Frontal cortex (tissue), 4 donors: ENCODE measurements around the gene CDK6. TPM values are rescaled to one million over a fixed set of nuclear protein-coding genes. Genes with fewer than 3 reads are reported as not detected.
"Not testable (repeated sequence)": the region's sequence is repeated elsewhere in the genome, so short reads cannot be mapped to it uniquely, and the experiment has no call there.

Source experiments
- DNase-seq, 2 donors: peaks; one replicate each; pipeline ENCODE4 v3.0.0; 2012; ENCODE audit warnings: low spot score in 2 of 2
- FAIRE-seq: peaks from 2 replicates; lab custom pipeline; 2012; peaks lifted over from hg19 to GRCh38; lab: Jason Lieb, UNC
- total RNA-seq: library from RNA; depleted of rRNA; stranded (reverse); fragments of >200 nt; gene quantifications from one replicate; pipeline ENCODE4 v1.2.3, GENCODE V29; 2014
- donor health status: control.
- donor health status: control.
- donor health status: control.

CDK6 gene
- total RNA-seq, 1 donor from 2014 or later = 10.2 TPM

DNA sequence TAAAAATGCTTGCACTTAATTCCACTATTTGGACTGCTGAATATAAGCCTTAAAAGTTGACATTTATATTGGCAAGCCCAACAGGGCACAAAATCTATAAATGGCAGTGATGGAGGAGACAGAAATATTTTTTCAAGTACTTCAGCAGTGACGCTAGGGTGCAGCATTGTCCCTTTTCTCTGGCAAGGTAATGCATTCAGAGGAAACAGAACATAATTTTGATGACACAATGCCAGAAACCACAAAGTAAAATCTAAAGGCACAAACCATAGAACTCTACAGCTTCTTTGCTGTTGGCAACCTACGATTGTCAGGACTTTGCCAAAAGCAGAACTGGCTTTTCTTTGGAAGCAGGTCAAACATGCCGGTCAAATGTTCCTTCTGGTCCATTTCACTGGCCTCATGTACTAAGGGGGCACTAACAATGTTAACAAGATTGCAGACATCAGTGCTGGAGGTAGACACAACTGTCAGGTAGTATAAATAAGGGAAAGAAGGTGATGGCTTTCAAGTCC lies 215.3 kb downstream of the CDK6 start:
- DNase-seq (no peak), FAIRE-seq (peak; percentile 3)

DNA sequence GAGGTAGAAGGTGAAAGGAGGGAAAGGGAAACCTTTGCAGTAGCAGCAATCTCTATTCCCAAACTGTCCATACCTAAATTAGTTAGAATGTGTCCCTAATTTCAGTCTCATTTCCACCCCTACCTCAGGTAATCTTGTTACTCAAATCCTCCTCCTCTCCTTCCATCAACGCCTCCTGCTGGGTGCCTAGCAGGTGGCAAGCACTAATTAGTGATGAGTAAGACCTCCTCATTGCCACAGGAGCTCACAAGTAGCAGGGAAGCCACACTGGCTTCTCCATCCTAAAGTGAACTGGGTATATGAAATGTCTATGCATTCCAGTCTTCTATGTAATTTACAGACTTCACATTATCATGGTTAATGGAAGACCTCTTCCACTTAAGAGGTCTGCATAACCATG lies 220.5 kb downstream of the CDK6 start:
- DNase-seq = no peak
- FAIRE-seq = no peak

DNA sequence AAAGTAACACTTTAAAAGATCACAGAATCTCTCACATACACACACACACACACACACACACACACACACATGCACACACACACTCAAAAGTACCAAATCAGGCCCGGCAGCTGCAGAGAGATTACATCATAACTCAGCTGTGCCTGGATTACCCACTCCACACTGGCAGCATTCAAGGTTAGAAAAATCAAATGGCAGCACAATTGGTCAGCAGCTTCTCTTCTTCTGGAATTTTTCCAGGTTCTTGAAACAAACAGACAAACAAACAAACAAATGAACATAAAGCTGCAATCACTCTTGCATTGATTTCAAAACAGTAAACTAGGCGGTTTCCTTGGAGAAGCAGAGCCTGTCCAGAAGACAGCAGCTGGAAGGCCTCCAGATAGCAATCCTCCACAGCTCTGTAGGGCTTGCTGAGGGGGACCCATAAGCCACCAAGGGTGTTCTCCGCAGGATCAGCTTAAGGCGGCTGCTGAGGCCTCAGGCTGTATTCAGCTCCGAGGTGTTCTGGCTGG lies 221.7 kb downstream of the CDK6 start:
- peak; percentile 13 for FAIRE-seq
- no peak for DNase-seq

DNA sequence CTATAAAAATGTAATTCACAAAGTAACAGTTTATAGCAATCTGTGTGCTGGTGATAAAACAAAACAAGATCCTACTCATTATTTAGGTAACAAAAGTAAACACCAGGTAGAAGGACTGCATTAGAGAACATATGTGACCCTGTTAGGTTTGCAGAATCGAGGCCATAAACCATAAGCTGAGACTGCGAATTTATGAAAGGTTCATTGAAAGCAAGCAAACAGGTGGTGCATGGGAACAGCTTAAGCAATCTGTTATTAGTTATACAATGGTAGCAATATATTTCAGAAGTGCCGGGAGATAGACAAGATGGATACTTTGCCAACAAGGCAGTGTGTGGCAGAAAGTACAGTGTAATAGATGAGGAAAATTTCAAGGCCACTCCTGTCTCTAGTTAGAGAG lies 222.7 kb downstream of the CDK6 start:
- FAIRE-seq (no peak), DNase-seq (no peak)

DNA sequence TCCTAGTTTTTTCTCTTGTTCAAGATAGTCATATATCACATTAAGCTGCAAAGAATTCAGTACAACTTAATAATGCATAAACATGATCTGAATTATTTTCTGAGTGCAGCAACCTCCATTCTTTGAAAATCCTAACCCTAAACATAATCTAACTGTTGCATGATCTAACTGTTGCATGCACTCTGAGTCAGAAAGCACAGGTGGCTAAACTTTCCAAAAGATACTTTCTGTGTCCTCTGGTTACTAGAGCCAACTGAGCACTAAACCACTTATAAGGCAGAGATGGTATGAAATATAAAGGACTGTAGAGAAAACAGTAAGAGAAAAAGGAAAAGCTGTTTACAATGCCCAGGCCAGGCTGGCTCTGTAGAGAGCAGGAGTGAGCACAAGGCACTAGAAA lies 223.2 kb downstream of the CDK6 start:
- FAIRE-seq = no peak

DNA sequence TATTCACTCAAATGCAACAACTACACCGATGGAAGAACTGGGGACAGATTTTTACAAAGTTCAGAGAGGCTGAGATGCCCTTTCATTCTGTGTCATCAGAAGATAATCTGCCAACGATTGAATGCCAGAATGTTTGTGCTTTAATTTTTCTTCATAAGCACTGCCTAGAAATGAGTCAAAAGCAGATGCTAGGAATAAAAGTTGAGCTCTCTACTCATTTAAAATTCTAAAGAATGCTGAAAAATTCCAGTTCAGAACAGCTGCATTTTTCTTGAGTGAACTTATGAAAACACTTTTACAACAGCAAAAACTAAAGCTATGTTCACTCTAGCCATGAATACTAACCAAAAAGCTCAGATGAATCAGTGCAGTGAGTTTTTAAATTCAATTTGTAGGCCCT lies 223.9 kb downstream of the CDK6 start:
- no peak for DNase-seq
- FAIRE-seq = no peak

More for the DNA sequence above, 223.2 kb downstream of the CDK6 start:
- no peak for DNase-seq

DNA sequence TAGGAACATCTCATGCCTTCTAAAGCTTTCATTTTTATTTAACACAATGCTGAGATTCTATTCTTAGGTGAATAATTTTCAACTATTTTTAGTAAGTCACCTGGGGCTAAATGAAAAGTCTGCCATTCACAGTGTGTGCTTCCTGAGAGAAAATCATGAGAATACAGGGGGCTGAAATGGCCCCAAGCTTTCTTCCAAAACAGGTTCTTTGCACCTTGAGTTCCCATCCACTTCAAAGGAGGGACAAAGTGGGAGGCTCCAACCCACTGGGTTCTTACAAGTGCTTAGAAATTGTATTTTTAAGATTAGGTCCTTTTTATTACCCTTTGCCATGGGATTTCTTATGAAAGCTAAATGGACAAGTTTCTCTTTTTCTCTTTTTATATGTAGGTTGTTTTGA lies 224.6 kb downstream of the CDK6 start:
- DNase-seq (no peak), FAIRE-seq (no peak)

DNA sequence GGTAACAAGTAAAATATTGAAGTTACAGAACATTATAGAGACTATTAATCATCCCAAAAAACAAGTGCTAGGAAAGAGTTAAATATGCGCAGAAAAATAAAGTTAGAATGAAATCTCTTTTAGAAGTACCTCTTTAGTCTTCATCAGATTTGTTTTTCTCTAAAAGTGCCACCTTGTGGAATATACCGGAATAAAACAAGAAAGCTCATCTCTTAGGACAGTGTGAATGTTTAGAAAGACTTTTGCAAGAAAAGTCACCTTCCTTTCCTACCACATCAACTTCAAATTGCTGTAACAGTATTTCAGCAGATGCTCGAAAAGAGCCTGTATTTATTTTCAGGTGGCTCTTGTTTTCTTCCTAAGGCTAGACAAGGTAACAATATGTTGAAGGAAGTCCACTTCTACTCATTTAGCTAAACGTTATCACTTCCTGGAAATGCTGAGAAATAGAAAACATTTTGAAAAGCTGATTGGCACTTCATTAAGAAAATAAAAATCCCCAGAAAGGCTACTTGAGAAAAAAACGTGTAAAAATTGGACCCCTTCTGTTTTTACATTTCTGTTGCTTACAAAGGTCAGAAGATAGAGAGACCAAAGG lies 226.4 kb downstream of the CDK6 start:
- DNase-seq (no peak), FAIRE-seq (peak; percentile 66)

DNA sequence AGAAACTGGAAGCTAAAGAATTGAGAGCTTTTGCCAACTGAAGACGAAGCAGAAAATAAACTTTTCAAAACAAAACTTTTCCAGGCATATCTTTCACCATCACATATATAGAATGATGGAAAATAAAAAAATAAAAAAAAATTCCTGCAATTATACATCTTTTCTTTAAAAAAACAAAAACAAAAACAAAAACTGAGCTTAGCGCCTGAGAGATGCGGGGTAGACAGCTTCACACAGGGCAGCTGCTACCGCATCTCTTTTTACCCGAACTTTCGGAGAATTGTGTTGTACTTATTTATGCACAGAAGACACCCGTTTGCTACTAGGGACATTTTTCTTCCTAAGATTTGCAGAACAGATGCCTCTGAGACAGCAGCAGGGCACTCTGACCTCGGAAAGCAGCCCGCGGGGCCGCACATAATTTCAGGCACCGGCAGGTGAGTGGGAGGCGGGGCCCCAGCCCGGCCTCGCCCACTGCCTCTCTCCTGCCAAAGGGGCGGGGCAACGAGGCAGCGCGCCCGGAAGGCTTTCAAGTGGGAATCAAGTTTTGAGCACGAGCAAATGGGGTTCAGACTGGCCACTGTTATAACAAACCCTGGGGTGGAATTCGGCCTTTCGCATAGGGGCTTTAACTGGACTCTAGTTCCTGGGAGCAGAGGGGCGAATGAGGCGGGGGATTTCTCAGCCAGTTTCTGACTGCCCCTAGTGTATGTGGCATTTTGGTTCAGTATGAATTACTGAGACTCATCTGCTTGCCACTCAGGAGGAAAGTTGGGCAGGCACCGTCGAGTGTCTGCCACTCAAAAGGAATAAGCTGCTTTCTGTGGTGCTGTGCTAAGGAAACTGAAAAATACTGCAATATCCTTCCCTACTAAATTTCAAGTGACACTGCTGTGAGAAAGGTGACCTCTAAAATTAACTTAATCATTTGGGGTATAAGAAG lies 227.7 kb downstream of the CDK6 start:
- FAIRE-seq (no peak), DNase-seq (no peak)

DNA sequence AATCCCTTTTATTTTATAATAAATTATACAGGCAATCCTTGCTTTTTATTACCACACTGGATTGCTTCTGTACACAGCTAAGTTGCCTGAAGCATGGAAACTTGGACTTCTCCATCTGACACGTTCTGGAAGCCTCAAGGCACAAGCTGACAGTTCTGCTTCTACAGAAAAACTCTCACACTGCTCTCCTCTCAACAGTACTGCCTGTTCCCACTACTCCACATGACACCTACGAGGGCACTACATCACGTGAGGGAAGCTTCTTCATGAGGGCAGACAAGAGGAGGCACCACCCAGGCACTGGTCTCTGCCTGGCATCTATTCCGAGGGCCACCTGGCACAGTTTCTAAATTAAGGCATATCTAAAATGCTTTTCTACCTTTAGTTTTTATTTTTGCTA lies 229.4 kb downstream of the CDK6 start:
- FAIRE-seq = no peak
- no peak for DNase-seq

DNA sequence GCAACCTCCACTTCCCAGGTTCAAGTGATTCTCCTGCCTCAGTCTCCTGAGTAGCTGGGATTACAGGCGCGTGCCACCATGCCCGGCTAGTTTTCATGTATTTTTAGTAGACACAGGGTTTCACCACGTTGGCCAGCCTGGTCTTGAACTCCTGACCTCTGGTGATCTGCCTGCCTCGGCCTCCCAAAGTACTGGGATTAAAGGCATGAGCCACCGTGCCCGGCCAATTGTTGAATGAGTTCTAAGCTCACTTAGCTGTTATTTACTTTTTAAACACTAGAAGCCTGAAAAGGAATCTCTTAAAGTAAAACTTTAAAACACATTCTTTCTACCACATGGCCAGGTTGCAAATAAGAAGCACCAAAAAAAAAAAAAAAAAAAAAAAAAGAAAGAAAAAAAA lies 231.9 kb downstream of the CDK6 start:
- not testable (repeated sequence) for FAIRE-seq, DNase-seq

DNA sequence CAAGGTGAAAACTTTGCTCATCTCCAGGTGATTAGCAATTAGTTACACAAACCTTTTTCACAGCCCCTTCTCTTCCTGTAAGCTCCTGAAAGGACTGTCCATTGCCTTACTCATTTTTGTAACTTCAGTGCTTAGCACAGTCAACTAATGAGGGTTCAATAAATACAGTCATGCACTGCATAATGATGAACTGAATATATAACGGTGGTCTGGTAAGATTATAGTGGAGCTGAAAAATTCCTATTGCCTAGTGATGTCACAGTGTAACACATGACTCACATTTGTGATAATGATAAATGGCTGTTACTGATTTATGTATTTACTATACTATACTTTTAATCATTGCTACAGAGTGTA lies 233.3 kb downstream of the CDK6 start:
- no peak for DNase-seq
- FAIRE-seq = no peak

DNA sequence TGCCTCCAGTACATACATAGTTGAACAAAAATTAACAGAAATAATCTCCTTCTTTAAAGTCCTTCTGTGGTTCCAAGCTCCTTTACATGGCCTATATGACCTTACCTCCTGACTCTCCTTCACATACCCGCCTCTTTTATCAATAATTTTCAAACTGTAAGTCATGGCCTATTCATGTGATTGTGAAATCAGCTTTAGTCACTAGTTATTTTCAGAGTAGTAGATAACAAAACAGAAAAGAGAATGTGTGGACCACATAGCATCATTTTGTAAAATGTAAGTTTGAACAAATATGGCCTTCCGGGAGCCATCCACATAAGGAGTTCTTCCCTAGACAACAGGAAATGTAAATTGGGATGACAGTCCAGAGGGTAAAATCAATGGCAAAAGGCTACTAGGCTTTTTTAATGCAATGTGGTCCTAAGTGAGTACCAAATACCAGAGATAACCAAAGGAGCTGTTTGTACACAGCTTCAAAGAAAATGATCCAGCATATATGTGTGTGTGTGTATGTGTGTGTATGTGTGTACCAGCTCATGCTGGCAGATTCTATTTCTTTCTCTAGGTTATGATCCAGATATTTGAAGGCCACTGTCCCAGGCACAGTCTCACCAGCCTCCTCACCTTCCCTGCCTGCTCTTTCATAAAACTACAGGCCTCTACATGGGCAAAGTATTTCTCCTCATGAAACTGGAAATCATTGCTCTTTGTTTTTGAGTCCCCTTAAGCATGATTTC lies 233.9 kb downstream of the CDK6 start:
- DNase-seq (no peak), FAIRE-seq (no peak)

DNA sequence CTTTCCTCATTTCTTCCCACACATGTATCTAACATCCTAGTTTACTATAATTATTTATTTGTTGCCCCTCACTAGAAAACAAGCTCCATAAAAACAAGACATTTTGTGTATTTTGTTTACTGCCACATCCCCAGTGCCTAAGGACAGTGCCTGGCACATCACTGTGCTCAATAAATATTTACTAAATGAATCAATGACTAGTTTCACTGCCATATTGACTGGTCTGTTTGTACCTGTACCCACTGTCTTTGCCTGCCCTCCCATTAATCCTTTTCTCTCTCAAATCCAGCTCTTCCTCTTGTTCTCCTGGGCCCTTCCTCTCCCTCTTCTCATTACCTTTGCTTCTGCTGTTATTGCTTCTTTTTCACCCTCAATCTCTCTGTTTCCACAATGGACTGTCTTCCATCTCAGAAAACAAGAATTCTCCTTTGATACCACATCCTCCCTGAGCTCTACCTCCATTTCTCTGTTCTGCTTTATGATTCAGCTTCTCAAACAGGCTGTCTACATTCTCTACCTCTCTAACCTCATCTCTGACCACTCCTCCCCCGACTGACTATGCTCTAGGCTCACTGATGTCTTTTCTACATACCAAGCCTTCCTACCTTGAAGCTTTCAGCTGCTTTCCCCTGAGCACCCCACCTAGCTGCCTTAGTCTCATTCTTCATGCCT lies 237.9 kb downstream of the CDK6 start:
- DNase-seq (no peak), FAIRE-seq (no peak)

DNA sequence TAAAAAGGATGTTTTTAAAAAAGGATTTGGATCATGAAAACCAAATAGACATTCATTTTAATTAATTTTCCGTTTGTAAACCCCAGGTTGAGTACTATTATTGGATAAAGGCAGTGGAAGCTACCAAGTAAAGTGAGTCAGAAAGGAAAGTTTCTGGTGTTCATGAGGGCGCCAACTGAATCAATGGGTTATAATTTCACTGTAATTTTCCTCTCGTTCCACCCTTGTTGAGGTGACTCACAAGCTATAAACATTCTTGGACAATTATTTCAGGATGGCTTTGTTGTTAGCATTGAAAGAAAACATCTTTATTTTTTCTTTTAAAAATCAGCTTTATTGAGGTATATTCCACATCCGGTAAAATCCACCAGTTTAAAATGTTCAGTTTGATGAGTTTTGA lies 241.1 kb downstream of the CDK6 start:
- FAIRE-seq (no peak), DNase-seq (no peak)

DNA sequence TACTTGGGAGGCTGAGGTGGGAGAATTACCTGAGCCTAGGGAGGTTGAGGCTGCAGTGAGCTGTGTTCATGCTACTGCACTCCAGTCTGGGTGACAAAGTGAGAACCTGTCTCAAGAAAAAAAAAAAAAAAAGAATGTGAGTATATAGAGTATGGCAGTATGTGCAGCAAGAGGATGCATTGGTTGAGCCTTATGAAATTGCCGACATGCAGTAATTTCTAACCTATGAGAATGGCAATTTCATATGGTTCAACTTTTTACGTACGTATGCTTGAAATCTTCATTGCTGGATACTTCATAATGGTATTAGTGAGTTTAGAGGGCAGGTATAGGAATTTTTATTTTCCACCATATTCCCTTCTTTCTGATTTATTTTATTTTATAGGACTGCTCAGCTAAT lies 241.6 kb downstream of the CDK6 start:
- FAIRE-seq = no peak
- no peak for DNase-seq

DNA sequence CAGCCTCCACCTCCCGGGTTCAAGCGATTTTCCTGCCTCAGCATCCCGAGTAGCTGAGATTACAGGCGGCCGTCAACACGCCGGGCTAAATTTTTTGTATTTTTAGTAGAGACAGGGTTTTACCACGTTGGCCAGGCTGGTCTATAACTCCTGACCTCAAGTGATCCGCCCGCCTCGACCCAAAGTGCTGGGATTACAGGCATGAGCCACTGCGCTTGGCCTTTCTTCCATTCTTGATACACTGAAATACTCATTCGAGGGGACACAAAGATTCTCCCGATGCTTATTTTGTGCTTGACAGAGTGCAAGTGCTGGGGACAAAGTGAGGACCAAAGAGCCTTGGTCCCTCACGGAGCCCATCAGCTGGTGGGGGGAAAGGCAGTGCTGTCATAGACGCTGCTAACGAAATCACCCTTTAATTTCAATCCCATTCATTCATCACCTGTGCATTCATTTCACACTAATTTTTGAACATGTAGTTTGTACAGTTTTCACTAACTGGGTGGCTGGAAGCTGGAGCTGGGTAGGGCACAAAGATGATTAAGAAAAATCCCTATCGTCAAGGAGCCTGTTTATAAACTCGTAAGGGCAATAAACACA lies 245.6 kb downstream of the CDK6 start:
- DNase-seq (no peak), FAIRE-seq (no peak)

DNA sequence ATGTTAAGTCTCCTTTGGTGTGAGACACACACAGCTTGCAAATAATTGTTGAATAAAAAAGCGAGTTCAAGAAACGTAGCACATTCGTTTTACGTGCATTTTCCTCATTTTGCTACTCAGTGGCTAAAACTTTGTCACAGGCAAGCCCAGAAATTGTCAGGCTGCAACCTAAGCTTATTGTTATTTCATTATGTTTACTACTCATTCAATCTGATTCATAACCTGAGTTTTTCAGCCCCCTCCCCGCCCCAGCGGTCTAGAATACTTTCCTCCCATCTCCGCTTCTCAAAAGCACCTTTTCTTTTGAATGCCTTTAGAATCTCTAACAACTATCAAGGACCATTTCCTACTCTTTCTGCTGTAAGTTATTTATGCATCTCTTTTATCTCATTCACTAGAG lies 247.3 kb downstream of the CDK6 start:
- FAIRE-seq (no peak), DNase-seq (no peak)

DNA sequence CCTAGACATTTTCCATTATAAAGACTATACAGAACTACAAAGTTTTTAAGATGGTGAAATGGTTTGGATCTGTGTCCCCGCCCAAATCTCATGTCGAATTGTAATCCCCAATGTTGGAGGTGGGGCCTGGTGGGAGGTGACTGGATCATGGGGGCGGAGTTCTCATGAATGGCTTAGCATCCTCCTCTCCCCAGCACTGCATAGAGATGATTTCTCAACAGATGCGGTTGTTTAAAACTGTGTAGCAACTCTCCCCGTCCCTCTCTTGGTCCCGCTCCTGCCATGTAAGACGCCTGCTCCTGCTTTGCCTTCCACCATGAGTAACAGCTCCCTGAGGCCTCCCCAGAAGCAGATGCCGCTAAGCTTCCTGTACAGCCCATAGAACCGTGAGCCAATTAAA lies 247.8 kb downstream of the CDK6 start:
- DNase-seq = no peak
- FAIRE-seq = no peak

DNA sequence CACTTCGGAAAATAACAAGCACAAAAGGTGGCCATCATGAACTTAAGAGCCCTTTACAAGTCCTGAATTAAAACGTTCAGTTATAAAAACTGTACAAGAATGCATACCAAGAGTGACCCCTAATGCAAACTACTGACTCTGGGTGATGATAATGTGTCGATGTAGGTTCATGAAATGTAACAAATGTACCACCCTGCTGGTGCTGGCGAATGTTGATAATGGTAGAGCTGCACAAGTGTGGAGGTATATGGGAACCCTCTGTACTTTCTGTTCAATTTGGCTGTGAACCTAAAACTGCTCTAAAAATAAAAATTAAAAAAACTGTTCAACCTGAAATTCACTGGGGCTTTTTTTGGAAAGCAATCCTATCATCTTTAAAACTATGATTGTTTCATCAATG lies 249.5 kb downstream of the CDK6 start:
- no peak for DNase-seq
- FAIRE-seq = no peak
